OCI-LY7 (cell line): Measurements from ENCODE around the gene RBM39.

Experiments
- CTCF ChIP-seq: fragments of 200-600 bp; sonication (generic); conservative IDR thresholded peaks from 2 replicates; pipeline ENCODE4 v1.5.1; 2014; ENCODE audit warnings: mild to moderate bottlenecking, antibody characterized with exemption, low read length, moderate library complexity, mixed read lengths
- EZH2phosphoT487 ChIP-seq: fragments of 200-600 bp; sonication (generic); IDR thresholded peaks from 2 replicates; pipeline ENCODE4 v1.6.1; 2018; ENCODE audit warnings: low read depth, borderline replicate concordance, mild to moderate bottlenecking, mixed run types, antibody characterized with exemption, low read length, moderate library complexity, mixed read lengths

GRCh38 chr20:35757098-35757705, 15.1 kb upstream of the RBM39 start:
- no peak for TF ChIP-seq CTCF
- no peak for TF ChIP-seq EZH2phosphoT487
